Hematopoietic multipotent progenitor cell treated with erythropoietin and hydrocortisone succinate and interleukin-3 and kit ligand, for 8 days (in vitro differentiated cells): Measurements from ENCODE around the gene CCL4.
A peak's percentile ranks its signal among the peaks of the same experiment; 100 is the strongest.
"Not testable (repeated sequence)": the region's sequence is repeated elsewhere in the genome, so short reads cannot be mapped to it uniquely, and the experiment has no call there.

Source experiments
- DNase-seq: peaks from one replicate; pipeline ENCODE4 v3.0.0-alpha.2; 2015

CCL4 gene

GRCh38 chr17:36118477-36119353 is 15.1 kb downstream of the CCL4 start:
- DNase-seq = no peak

GRCh38 chr17:36120221-36120620 is 16.6 kb downstream of the CCL4 start:
- DNase-seq = no peak

GRCh38 chr17:36121099-36121498 is 17.5 kb downstream of the CCL4 start:
- DNase-seq = not testable (repeated sequence)

DNA sequence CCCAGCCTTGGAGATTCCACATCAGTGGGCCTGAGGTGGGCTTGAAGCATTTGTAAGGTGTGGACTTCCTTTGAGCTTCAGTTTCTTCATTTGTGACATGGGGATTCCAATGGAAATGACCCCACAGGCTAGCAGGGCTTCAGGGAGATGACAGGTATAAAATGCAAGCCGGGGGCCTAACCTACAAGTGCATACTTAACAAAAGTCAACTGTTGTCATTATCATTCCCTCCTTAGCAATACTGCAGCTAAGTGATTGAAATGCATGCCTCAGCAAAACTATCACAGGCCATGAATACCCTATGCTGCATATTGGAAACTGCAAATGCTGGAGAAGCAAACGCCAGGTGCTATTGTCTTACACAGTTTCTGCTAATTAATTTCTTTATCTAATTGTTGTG is 19.8 kb downstream of the CCL4 start:
- DNase-seq = no peak

DNA sequence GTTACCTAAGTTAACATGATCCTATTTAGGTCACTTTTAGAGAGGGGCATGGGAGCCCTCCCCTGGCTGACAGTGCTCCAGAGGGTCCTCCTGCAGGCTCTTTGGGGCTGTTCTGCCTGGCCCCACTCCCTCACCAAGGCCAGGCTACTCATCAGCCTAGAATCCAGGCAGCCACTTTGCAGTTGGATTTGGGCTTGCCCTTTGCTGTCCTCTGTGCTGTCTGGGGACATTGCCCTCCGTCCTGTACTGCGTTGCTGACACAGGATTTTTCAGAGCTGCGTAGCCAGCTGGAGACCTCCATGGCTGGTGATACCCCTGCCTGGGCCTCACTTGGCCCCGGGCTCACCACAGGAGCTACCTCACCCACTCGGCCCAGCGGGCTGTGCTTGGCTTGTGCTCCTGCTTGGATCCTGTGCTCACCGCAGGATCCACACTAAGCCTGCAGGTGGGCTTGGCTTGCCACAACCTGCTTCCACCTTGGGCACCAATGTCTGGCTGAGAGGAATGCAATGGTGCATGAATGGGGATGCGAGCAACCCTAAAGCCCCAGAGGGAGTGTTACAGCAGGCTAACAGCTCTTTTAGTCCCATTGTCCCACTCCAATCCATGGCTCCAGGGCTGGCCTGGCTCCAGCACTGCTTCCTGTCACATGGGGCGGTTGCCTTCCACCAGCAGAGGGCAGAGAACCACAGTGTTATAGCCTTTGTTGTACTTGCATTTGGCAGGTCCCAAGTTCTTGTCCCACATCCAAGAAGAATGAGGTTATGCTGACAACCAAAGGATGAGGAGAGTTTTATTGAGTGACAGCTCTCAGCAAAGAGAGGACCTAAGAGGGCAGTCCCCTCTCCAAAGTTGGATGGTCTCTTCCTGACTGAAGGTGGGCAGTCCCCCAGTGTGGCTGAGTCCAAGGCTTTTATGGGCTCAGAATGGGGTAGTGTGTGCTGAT is 21.5 kb downstream of the CCL4 start:
- DNase-seq = peak; percentile 29

- no peak for DNase-seq
Observed at GRCh38 chr17:36127199-36127893, 23.7 kb downstream of the CCL4 start.

DNA sequence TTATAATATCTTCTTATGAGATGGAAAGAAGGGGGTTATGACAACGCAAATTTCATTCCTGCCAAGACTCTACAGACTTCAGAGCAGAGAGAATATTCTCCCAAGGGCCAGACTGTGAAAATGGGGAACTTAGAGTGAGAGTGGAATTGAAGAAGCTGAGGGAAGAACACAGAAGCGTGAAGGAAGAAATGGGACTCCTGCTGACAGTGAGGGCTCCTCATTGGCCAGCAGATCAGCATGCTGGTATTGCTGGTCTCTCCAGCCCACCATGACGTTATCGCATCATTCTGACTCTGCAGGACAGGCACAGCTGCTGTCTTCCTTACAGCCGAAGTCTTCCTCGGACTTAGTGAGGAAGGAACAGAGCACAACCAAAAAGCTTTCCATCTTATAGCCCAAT is 24.3 kb downstream of the CCL4 start:
- no peak for DNase-seq

- DNase-seq = no peak
Observed at GRCh38 chr17:36128411-36128978, 24.9 kb downstream of the CCL4 start.

- DNase-seq = no peak
Observed at GRCh38 chr17:36129616-36130015, 26.0 kb downstream of the CCL4 start.

DNA sequence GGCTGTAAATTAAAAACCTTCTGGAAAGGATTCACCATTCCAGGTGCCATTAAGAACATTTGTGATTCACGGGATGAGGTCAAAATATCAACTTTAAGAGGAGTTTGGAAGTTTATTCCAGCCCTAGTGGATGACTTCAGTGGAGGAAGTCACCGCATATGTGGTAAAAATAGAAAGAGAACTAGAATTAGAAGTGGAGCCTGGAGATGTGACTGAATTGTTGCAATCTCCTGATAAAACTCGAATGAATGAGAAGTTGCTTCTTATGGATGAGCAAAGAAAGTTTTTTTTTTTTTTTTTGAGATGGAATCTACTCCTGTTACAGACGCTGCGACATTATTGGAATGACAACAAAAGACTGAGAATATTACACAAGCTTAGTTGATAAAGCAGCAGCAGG is 26.7 kb downstream of the CCL4 start:
- no peak for DNase-seq

DNA sequence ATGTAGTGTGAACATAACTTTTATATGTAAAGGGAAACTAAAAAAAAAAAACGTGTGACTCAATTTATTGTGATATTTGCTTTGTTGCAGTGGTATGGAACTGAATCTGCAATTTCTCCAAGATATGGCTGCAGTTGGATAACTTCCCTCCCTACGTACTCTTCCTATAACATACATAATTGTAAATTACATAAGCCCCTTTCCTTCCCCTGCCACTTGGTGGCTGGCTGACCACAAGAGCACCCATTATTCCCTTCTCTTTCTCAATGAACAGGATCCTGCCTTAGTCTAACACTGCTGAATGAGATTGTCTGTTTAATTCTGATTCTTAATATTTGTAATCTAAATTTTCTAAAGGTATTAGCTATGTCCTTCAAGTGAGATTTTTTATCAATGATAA is 27.8 kb downstream of the CCL4 start:
- DNase-seq = peak; percentile 16

GRCh38 chr17:36131931-36132330 is 28.3 kb downstream of the CCL4 start:
- no peak for DNase-seq

- no peak for DNase-seq
Observed at GRCh38 chr17:36132421-36132831, 28.8 kb downstream of the CCL4 start.

DNA sequence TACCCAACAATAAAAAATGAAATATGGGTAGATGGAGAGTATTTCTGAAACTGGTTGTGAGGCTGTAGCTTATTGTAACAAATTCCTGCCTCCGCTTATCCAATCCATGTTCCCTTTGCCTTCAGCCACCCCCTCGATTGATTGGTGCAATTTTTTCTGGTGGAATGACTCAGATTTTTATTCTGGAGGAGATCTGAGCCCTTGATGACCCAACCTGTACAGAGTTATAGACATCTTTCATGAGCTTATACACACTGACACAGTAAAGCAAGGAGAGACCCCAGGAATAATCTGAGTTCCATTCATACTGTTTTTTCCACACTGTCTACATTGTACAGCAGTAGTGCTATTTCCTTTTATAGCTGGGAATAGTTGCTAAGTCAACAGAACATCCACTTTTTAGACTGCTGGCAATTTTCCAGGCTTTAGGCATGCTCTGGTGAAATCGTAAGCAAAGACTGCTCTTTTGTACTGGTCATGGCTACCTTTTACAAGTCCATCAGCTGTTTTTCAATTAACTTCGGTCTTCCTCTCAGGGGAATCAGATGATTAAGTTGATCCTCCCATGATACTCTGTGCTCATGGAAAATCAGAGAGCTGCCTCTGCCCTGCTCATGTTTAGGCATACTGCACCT is 30.1 kb downstream of the CCL4 start:
- DNase-seq = no peak

GRCh38 chr17:36135465-36135864 is 31.8 kb downstream of the CCL4 start:
- no peak for DNase-seq

DNA sequence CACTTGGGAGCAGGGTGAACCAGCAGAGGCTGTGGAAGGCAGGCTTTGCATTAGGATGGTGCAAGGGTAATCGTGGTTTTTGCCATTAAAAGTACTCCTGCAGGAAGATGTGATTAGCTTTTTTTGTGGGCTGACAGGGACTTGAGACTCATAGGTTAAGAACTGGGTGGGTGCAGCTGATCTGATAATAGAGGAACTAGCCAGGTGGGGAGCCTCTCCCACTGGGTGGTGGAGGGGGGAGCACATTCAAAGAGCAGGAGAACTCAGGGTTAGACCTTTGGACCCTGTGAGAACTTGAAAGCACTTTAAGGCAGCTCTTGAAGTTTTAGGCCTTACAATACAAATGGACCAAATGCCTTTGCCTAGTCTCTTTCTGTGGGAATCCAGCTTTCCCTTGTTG is 32.4 kb downstream of the CCL4 start:
- DNase-seq = no peak

- DNase-seq = no peak
Observed at GRCh38 chr17:36136439-36136838, 32.8 kb downstream of the CCL4 start.

DNA sequence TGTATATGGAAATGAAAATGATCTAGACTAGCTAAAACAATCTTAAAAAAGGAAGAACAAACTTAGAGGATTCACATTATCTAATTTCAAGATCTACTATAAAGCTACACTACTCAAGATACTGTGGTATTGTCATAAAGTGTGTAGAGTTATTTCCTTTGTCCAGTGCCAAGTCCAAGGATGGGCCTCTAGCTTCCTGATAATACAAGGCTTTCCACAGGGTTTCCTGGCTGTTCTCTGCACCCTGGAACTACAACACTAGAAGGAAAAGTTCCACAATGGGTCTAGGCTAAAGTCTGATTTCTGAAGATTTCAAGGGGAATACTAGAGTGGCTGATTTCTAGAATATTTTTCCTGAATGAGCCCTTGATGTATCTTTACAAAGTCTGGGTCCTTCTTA is 38.6 kb downstream of the CCL4 start:
- no peak for DNase-seq

- DNase-seq = no peak
Observed at GRCh38 chr17:36142806-36143205, 39.2 kb downstream of the CCL4 start.

- DNase-seq = no peak
Observed at GRCh38 chr17:36144014-36144413, 40.4 kb downstream of the CCL4 start.

GRCh38 chr17:36144981-36145729 is 41.5 kb downstream of the CCL4 start:
- DNase-seq = no peak

- no peak for DNase-seq
Observed at GRCh38 chr17:36147601-36148000, 44.0 kb downstream of the CCL4 start.
